GM12891 (cell line): ENCODE results near the gene MRPL43.

ENCODE experiments used
- PAX5 ChIP-seq: IDR thresholded peaks from 2 replicates; pipeline ENCODE4 v1.6.1; 2011; ENCODE audit warnings: low read length, moderate library complexity, mild to moderate bottlenecking; ENCODE audit not compliant: insufficient read depth, severe bottlenecking
- POLR2A ChIP-seq: IDR thresholded peaks from 2 replicates; pipeline ENCODE4 v1.6.1; 2011; ENCODE audit warnings: low read depth, low read length, control low read depth
- POLR2AphosphoS5 ChIP-seq: IDR thresholded peaks from 2 replicates; pipeline ENCODE4 v1.6.1; 2011; ENCODE audit warnings: low read depth, low read length, control low read depth
- POU2F2 ChIP-seq: IDR thresholded peaks from 2 replicates; pipeline ENCODE4 v1.6.1; 2011; ENCODE audit warnings: low read depth, mild to moderate bottlenecking, control low read depth, low read length, moderate library complexity
- SPI1 ChIP-seq: IDR thresholded peaks from 2 replicates; pipeline ENCODE4 v1.6.1; 2011; ENCODE audit warnings: low read depth, low read length, control low read depth
- TAF1 ChIP-seq: IDR thresholded peaks from 2 replicates; pipeline ENCODE4 v1.6.1; 2011; ENCODE audit warnings: low read depth, low read length, control low read depth

DNA sequence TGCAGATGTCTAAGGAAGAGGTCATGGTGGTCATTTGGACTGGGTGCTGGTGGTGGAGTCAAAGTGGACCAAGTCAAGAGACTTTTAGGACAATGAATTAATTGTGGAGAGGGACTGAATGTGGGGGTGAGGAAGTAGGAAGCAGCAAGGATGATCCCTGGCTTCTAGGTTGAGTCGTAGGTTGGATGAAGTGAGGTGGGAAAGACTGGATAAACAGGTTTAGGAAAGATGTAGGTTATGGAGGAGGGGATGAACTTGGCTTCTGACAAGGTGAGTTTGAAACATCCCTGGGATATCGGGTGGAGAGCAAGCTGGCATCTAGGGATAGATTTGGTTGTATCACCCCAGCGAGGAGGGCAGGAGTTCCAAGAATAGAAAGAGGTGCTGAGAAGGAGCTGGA is 10.4 kb downstream of the MRPL43 start:
- TF ChIP-seq POLR2A (no peak), POLR2AphosphoS5 (no peak), TAF1 (no peak), SPI1 (no peak), POU2F2 (no peak), PAX5 (no peak)
